GM19463 (cell line): ENCODE measurements around the gene GRB7.

Source experiments
- ATAC-seq: cut with Tn5 transposase; IDR thresholded peaks from one replicate; pipeline ENCODE4 v1.9.1; 2021; ENCODE audit warnings: mild to moderate bottlenecking, moderate library complexity; ENCODE audit not compliant: unreplicated experiment

The GRB7 gene

DNA sequence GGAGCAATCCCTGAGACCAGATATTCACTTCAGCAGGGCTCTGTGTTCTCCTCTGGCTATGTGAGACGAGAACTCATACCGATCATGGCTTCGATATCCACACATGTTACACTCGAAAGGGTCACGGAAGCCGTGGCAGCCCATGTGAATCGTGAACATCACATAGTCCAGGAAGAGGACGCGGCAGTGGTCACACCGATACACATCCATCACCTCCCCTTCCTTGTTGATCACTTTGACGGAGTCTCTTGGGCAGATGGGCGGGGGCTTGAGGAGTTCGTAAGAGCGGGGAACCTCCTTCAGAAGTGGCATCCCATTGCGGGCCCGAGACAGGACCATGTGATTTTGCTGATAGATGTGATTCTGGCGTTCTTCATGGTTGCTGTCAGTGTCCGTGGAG lies 28.0 kb downstream of the GRB7 start:
- no peak for ATAC-seq

DNA sequence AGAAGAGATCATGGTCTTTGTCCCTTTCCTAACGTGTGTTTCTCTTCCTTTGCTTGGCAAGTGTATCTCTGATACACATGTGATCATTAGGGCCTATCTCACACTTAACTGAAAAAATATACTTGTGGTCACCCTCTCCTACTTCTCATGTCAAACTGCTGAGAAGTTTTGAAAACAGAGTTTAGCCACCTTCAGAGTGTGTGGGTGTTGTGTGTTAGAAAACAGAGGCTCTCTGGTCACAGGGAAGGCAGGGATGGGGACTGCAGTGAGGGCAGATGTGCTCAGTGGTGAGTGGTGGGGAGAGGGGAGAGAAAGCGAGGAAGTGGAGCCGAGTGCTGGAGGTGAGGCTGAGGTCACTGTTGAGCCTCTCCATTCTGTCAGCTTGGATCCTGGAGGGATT lies 29.4 kb downstream of the GRB7 start:
- peak; percentile 35 for ATAC-seq

DNA sequence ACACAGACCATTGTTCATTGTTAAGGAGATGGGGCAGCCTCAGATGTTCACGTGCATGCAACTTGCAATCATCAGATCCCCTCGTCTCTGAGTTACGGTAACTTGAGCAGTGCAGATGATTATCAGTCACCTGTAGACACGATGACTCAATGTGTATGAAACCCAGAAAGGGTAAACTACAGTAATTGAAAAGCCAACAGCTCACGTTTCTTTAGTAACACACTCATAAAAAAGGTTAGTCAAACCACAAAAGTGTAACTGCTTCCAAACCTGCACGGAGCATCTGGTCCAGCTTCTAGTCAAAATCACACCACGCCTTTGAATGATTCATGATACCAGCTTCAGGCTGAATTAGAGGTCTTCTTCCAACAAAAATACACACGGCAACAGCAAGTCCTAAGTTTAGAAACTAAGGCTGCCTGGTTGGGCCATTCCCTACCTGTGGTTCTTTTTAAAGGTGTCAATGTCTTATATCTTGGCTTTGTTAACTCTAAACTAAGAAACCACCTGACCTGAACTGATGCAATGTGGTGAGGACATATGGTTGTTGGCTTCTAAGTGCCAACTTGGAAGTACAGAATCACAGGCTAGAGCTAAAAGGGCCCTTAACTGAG lies 32.3 kb downstream of the GRB7 start:
- peak; percentile 65 for ATAC-seq

DNA sequence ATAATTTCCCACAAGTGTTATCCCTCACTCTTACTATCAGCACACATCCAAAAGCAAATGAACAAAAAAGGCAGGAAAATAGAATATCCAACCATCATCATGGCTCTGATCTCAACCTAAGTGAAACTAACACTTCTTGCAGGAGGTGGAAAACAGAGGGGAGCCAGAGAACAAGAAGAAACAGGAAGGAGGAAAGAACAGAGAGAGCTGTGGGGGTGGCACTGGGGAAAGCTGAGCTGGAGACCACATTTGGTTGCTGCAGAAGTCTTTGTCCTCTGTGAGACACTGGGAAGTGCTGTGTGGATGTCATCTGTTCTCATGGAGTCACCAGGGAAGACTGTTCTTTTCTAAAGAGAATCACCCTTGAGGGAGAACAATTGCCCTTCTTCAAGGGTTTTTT lies 34.7 kb downstream of the GRB7 start:
- no peak for ATAC-seq

DNA sequence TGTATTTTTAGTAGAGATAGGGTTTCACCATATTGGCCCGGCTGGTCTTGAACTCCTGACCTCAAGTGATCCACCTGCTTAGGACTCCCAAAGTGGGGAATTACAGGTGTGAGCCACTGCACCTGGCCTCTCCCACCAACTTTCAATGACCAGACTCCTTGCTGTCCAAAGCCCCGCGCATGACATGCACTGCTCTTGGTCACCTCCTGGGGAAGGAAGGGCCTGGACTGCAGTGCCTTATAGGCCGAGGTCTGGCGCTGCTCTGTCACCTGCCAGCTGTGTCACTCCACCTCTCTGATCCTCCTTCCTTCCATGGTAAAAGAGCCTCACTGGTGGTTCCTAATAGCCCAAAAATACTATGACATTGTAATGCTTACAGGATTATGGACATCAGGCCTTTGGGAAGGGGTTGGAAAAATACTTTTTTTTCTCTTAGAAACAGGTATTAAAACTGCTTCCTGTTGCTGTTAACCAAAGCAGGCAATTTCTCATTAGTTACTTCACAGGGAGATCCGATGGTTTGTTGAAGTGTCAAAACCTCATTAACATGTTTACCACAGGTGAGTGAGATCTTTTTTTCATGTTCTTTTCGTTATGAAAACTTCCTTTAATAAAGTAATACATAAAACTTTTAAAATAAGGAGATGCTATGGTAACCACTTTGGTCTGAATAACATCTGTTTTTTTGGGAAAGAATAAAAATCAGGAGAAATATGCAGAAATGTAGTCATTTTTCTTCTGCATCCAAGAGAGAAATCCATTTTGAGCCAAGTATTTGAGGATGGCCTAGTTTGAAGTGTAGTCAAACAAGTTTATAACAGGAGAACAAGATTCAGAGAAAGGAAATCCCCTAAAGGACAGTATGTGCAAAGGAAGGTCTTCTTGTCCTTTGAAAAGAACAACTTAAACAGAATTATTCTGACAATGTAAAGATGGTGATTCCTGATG lies 35.5 kb downstream of the GRB7 start:
- ATAC-seq = no peak

DNA sequence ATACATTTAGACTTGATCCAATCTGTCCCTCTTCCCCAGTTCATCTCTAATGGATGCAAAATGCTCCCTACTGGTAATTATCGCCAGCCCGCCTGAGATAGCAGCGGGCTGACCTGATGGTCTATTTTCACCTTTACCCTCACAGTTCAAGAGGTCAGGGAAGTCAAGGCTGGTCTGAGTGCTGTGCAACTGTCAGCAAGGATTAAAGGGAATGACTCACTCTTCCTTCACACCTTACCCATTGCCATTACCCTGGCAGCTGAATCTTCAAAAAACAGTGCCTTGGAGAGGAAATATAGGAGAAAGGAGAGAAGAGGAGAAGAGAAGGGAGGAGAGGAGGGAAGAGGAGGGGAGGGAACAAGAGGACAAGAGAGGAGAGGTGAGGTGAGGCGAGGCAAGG lies 36.3 kb downstream of the GRB7 start:
- no peak for ATAC-seq

DNA sequence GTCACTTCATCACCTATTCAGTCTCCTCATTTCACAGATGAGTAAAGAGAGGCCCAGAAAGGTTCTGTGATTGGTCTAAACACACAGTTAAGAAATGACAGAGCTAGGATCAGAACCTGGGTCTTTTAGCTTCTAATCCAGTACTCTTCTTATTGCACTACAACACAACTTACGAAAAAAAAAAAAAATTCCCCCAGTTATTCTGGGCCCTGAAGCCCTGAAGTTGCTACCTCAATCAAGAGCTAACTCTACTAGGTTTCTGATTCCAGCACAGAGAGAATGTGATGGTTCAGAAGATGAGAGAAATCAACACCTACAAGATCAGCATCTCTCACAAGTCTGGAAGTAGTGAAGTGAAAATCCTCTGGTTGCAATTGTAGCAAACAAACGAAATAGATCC lies 37.3 kb downstream of the GRB7 start:
- no peak for ATAC-seq

DNA sequence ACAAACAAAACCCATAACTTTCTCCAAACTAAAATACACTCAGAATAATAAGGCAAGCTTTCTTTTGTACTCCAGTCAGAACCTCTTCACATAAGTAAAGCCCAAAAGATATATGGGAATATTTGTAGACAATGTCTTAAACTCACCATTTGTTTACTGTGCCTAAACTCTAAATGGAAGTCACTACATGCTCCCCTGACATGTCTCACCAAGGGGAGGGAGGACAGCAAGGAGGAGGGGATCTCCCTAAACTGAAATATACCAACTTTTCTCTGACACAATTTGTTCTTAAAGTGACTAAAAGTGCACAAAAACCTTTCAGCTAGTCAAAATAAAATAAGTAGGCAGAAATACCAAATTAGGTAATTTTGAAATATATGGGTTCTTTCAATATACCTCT lies 38.5 kb downstream of the GRB7 start:
- ATAC-seq = no peak

DNA sequence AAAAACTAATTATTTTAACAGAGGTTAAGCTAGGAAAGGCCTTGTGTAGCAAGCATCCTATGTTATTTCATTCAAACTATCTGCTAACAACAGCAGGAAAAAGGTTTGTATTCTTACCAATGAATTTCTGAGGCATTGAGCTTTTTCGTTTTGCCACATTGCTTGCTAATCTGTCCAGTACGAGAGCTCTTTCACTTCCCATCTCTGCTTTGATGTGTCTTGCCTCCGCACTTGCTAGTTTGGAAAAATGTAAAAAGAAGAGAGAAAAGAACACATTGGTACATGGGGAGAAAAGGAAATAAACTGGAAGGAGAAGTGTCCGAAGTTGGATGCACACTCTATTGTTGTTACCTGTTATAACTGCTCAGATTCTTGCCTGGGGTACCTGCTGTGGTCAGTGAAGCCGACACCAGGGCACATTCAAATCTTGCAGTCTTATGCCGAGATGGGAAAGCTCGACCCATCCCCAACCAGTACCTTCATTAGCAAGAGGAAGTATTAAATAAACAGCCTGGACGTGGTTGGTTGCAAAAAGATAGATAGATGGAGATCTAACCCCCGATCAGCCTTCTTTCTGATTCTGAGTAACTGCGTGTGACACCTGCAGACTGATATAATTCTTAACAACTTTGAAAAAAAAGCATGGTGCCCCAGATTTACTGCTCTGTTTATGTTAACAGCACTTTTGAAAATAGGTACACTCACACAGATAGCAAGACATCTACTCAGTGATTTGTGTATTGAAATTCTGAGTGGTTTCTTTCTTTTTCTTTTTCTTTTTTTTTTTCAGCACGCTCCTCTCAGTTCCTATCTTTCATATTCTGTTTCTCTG lies 40.0 kb downstream of the GRB7 start:
- peak; percentile 53 for ATAC-seq

DNA sequence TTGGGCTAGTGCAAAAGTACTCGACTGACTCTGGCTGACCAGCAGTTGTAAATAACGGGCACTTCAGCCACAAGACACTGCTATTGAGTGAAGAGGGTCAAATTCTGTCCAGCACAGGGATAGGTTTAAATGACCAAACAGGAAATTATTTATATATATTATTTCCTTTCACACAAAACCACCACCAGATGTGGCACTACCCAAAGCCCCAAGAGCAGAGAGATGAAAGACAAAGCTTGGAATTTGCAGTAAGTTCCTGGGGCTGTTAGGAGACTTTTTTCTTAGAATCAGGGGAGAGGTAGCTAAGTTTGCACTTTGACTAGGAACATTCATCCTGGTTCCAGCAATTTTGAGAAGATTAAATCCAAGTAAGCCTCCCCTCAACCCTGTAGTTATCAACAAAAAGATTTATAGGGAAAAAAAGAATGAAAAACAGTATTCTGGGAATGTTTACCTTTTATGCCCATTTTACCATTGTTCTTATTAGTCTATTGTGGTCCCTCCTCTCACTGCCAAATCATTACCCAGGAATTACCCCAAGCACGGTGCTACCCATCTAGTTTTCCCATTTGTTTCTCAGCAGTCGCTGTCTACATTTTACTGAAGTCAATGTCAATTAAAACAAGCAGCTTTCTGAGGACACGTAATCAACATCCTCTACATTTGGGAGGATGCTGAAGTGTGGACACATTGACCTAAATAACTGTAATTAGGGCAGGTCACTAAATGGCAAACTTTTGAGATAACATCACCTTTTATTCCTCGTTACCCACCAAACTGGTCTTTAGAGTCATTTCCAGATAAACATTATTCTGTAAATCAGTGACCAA lies 43.5 kb downstream of the GRB7 start:
- no peak for ATAC-seq

DNA sequence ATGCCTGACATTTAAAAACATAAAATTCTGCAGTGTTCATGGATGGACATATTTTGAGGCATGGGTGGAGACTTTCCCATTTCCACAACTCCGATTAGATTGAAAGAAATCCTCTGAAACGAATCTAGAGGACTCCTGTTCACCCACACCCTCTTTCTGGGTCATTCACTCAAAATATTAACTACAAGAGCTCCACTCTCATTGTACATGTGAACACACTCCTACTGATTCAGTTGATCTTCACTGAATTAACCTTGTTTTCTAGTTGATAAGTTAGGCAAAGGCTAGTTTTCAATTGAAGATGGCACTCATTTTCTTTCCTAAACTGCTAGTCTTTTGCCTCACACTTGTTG lies 44.1 kb downstream of the GRB7 start:
- ATAC-seq = no peak

DNA sequence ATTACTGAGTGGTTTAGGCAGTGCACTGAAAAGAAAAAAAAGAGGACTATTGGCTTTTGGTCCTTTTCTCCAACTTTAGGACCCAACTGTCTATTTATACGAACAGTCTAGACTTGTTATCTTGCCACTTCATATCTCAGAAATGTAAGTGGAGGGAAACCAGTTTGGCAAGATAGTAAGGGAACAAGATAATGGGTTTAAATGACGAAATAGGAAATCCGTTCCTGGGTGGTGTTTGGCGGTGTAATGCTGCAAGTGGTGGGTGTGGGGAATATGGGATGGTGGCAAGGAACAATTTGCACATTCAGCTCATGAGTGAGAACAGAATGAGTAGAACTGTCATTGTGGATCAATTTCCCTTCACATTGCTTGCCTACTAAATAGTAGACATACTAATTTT lies 44.7 kb downstream of the GRB7 start:
- ATAC-seq = no peak

DNA sequence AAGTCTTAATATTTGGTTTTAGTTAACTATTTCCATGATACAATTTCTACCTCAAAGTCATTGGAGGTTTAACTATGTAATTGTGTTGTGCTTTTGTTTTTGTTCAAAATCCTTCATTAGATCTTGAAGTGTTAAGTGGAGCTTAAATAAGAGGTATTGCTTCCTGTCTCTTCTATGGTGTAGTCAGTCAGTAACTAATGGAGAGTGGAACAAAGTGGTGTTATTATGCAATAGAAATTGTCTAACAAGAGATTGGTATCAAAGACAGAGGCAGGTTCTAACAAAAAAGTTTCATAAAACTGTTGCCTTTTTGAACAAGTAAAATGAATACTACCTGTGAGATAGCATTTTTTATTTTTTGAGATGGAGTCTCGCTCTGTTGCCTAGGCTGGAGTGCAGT lies 45.2 kb downstream of the GRB7 start:
- no peak for ATAC-seq

DNA sequence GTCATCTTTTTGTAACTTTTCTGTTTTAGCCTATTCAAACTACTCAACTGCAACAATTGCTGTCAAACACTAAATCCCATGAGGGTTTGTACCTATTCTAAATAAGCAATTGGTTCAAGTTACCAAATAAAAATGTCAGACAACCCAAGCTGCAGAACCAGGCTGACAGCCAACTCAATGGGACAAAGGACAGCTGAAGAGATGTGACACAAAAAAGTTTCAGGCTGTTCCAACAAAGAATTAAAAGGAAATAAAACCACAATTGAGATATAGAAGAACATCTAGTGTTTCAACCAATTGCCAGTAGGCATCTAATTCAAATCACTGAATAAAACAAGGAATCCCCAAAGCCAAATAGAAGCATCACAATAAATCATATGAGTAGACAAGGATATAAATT lies 49.3 kb downstream of the GRB7 start:
- ATAC-seq = no peak

DNA sequence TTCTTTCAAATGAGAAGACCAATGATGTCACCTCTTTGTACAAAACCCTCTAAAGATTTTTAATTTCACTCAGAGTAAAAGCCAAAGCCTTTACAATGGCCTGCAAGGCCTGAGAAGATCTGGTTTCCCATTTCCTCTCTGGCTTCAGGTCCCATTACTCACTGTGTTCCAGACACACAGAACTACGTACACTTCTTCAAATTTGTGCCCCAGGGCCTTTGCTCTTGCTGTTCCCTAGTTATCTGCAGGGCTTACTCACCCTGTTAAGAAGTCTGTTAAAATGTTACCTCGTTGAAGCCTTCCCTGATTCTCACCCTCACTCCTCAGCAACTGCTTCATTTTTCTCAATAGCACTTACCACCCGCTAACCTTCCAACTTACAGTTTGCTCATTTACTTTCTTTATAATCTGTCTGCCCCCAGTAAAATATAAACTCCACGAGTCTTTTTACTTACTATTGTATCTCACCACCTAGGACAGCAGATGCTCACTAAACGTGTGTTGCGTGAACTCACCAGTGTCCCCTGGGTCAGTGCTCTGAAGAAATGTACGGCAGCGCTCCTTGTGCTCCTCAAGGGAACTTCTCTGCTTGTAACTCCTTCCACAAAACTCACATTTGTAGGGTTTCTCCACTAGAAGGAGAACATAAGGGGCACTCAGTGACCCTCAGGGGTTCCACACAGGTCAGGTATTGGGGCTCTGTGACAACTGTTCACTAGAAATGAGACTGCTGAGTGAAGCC lies 50.2 kb downstream of the GRB7 start:
- no peak for ATAC-seq

DNA sequence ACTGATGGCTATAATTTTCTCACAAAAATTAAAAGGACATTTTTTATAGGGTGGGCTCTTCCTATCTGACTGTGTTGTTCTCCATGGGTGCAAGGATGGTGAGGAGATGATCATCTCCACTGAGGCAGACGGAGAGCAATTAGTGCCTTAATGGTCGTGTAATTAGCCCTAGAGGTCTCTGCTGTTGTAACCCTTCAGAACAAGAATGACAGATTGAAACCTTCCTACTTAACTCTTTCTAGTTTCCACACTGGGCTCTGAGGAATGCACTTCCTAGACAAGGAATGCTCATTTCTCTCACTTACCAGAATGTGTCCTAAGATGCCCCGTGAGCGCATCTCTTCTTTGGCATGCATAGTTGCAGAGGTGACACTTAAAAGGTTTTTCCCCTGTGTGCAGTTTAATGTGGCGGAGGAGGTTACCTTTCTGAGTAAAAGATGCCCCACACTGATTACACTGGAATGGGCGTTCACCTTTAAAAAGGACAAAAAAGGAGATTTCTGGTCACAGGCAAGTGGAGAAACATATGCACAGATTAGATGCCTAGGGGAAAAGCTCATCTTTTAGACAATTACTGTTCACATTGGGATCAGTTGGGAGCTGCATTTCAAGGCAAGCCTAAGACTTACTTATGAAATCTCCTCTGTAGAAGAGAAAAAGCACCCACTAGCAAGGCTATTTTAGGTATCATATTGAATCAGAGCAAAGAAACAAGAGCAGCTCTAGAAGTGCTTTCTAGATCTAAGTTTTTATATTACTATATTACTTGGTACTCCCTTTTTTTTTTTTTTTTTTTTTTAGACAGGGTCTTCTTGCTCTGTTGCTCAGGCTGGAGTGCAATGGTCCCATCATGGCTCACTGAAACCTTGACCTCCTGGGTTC lies 53.6 kb downstream of the GRB7 start:
- ATAC-seq = no peak

DNA sequence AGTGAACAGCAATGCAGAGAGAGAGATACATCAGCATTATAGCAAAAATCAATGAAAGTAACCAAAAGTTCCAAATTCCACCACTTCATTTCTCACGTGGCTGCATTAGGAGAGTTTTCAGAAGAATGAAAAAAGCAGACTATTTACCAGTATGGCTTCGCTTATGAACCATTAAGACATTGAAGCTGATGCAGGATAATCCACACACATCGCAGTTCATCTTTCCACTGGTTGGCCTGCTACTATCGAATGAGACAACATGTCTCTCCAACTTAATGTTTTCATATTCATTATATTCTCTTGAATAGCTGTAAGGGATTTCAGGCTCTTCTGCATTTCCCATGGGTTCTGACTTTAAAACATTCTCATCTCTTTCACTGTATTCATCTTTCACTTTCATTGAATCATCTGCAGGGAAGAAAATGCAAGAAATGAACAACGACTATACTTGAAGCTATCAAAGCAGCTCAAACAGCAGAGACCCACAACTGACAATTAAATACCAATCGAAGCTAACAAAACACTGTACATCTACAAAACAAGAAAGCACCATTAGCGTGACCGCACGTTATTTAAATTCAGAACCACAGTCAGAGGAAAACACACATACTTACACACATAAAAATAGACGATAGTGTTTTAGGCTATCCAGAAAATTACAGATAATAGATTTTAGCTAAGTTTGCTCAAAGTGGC lies 54.9 kb downstream of the GRB7 start:
- no peak for ATAC-seq

DNA sequence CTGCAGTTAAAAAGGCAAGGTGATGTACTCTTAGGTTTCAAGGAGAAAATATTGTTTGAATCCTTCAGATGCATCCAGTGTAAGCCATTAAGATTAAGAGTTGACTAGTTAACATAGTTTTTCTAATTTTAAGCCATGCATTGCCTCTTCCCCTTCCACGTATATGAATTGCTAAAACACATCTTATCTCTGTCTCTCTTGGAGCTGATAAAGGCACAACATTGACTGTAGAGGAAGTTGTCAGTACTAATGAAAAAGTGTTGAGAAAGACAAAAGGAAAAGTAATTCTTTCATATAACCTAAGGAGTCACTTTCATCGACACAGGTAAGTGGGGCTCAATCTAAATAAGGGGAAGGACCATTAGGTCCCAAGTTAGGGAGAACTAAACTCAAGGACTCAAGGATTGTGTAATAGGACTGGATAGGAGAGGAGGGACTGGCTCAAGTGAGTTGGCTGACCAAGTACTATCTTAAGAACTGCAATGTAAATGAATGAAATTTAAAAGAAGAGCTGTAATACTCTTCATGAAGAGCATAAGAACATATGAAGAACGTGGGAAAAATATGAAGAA lies 55.6 kb downstream of the GRB7 start:
- no peak for ATAC-seq
